ENCODE results near the gene NECAB2. TPM values are rescaled to one million over a fixed set of nuclear protein-coding genes. Genes with fewer than 3 reads are reported as not detected.

NECAB2 gene
- total RNA-seq (1 to 10 TPM in 2 of 4 donors, not detected in 2; 1.8 to 3.1 TPM), polyA plus RNA-seq (under 1 TPM in 1 of 3 donors, not detected in 2; 0.34 TPM)

- Histone ChIP-seq H3K4me3 (peak within 1 kb of the TSS in 3 of 4 donors; percentile 32 to 51 (median 48)), H3K27me3 (peaks cover 8 to 18% (median 13%) of the 10 kb centered on the region in 3 donors), H3K9me3 (no peaks in the 10 kb centered on the region), H3K4me1 (peaks cover 0 to 10% (median 4%) of the 10 kb centered on the region in 4 donors), H3K36me3 (peaks cover 0 to 28% (median 3%) of the 10 kb centered on the region in 4 donors), H3K27ac (no peak within 1 kb of the TSS)
- no peak for TF ChIP-seq POLR2AphosphoS5 (IDR thresholded peaks at IDR 0.05)
- TF ChIP-seq CTCF (IDR thresholded peaks at IDR 0.05) = peak in 1 of 4 experiments; percentile 61
- TF ChIP-seq POLR2A (IDR thresholded peaks at IDR 0.05) = no peak
- intact Hi-C loops (cut with DNase I) = loop anchor here (5.0 kb wide), 1 partner anchor 224 kb away; the partner anchor contains the start of gene ADAD2
- no peak for DNase-seq
- 10 to 14% methylated on average over 35 of the region's 35 CpGs for WGBS, 2 donors
Observed at GRCh38 chr16:83967838-83968305, at the start of gene NECAB2. Gene NECAB2, plus strand, starts transcription at chr16:83968244. Its CDS starts 405 bp downstream, at chr16:83968649.

GRCh38 chr16:83920894-83921491 lies 47.1 kb upstream of the NECAB2 start:
- H3K27ac ChIP-seq = no peak overlapping the region
- no peak overlapping the region for H3K4me3 ChIP-seq
- H3K4me1 ChIP-seq = no peaks in the 10 kb centered on the region
- no peaks in the 10 kb centered on the region for H3K27me3 ChIP-seq
- intact Hi-C loops (cut with DNase I) = no loop called here
- peaks cover 32 to 44% (median 37%) of the 10 kb centered on the region in 4 donors for H3K36me3 ChIP-seq
- WGBS, 2 donors = 93% methylated on average over 2 of the region's 2 CpGs
- no peaks in the 10 kb centered on the region for H3K9me3 ChIP-seq
- DNase-seq = no peak
- TF ChIP-seq POLR2AphosphoS5 (IDR thresholded peaks at IDR 0.05) (no peak), CTCF (IDR thresholded peaks at IDR 0.05) (no peak), EP300 (IDR thresholded peaks at IDR 0.05) (no peak), POLR2A (IDR thresholded peaks at IDR 0.05) (no peak)

GRCh38 chr16:83923581-83924365 lies 44.3 kb upstream of the NECAB2 start:
- Histone ChIP-seq H3K36me3 (peaks cover 15 to 22% (median 18%) of the 10 kb centered on the region in 4 donors), H3K27me3 (no peaks in the 10 kb centered on the region), H3K4me3 (no peak overlapping the region), H3K27ac (no peak overlapping the region), H3K9me3 (no peaks in the 10 kb centered on the region), H3K4me1 (peaks cover 0 to 8% (median 3%) of the 10 kb centered on the region in 4 donors)
- 94 to 95% methylated on average over 31 of the region's 31 CpGs for WGBS, 2 donors
- TF ChIP-seq EP300 (IDR thresholded peaks at IDR 0.05) (no peak), CTCF (IDR thresholded peaks at IDR 0.05) (no peak), POLR2AphosphoS5 (IDR thresholded peaks at IDR 0.05) (no peak), POLR2A (IDR thresholded peaks at IDR 0.05) (no peak)
- no peak for DNase-seq
- intact Hi-C loops (cut with DNase I) = no loop called here

DNA sequence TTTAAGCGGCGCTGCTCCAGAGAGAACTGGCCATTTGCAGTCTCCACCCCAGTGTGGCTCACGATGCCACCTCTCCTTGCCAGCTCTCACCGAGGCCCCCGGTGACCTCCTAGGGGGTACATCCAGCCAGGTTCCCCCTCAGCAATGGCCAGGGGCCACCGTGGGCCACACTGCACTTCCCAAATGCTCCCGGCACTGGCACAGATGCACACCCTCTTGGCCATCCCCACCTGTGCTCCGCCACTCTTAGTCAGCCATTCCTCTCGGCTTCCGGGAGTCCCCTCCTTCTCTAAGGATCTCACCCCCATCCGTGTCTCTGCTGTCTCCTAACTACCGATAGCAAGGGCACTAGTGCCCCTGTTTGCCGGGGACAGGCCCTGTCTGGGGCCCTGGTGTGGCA lies 43.4 kb upstream of the NECAB2 start:
- no peaks in the 10 kb centered on the region for H3K9me3 ChIP-seq
- WGBS, 2 donors = 89 to 92% methylated on average over 13 of the region's 13 CpGs
- no peak for DNase-seq
- no peak overlapping the region for H3K4me3 ChIP-seq
- H3K36me3 ChIP-seq = peaks cover 7 to 13% (median 9%) of the 10 kb centered on the region in 4 donors
- no peak overlapping the region for H3K27ac ChIP-seq
- no peaks in the 10 kb centered on the region for H3K27me3 ChIP-seq
- TF ChIP-seq POLR2A (IDR thresholded peaks at IDR 0.05) (no peak), POLR2AphosphoS5 (IDR thresholded peaks at IDR 0.05) (no peak), CTCF (IDR thresholded peaks at IDR 0.05) (no peak), EP300 (IDR thresholded peaks at IDR 0.05) (no peak)
- intact Hi-C loops (cut with DNase I) = no loop called here
- H3K4me1 ChIP-seq = peaks cover 0 to 8% (median 3%) of the 10 kb centered on the region in 4 donors
